ENCODE measurements around the gene NEK1. TPM values are rescaled to one million over a fixed set of nuclear protein-coding genes. Genes with fewer than 3 reads are reported as not detected.

Gene NEK1
- total and polyA plus RNA-seq, 7 experiments from 2014 or later = 7.8 to 21.0 (median 13.9) TPM

- DNase-seq (no peak), ATAC-seq (no peak)
- H3K4me3 ChIP-seq (ENCODE audit: low read length) = no peak overlapping the region
- no peaks in the 10 kb centered on the region for H3K27me3 ChIP-seq (ENCODE audit: control insufficient read depth in 2 of 2, insufficient read depth in 2 of 2, low read length in 2 of 2)
- Mint-ChIP-seq H3K27ac (no peak overlapping the region), H3K9me3 (peaks cover 21 to 87% (median 49%) of the 10 kb centered on the region in 11 donors), H3K27me3 (no peaks in the 10 kb centered on the region), H3K36me3 (peaks cover 49 to 92% (median 86%) of the 10 kb centered on the region in 5 donors), H3K4me3 (no peak overlapping the region), H3K4me1 (peaks cover 0 to 10% (median 0%) of the 10 kb centered on the region in 7 donors)
- ChIA-PET CTCF (no interaction called here), POLR2A (no interaction called here)
- peaks cover 0 to 6% (median 5%) of the 10 kb centered on the region in 3 experiments for H3K36me3 ChIP-seq (ENCODE audit: control insufficient read depth in 2 of 3, insufficient read depth in 3 of 3, low read length in 3 of 3)
- intact Hi-C loops (cut with micrococcal nuclease) = no loop called here
- H3K27ac ChIP-seq (ENCODE audit: low read depth, low read length) = no peak overlapping the region
- H3K9me3 ChIP-seq (ENCODE audit: control insufficient read depth in 2 of 3, low read length in 3 of 3) = peaks cover 0 to 11% (median 0%) of the 10 kb centered on the region in 3 experiments
- H3K4me1 ChIP-seq (ENCODE audit: control insufficient read depth in 2 of 2, insufficient read depth in 2 of 2, low read length in 2 of 2) = no peaks in the 10 kb centered on the region
Observed at GRCh38 chr4:169446824-169447223, 165.6 kb downstream of the NEK1 start.

- peaks cover 33 to 71% (median 64%) of the 10 kb centered on the region in 5 donors for H3K36me3 Mint-ChIP-seq
- no peaks in the 10 kb centered on the region for H3K4me1 ChIP-seq (ENCODE audit: control insufficient read depth in 2 of 2, insufficient read depth in 2 of 2, low read length in 2 of 2)
- no peaks in the 10 kb centered on the region for H3K27me3 ChIP-seq (ENCODE audit: control insufficient read depth in 2 of 2, insufficient read depth in 2 of 2, low read length in 2 of 2)
- no peaks in the 10 kb centered on the region for H3K27me3 Mint-ChIP-seq
- ATAC-seq (no peak), DNase-seq (no peak)
- peaks cover 10 to 65% (median 40%) of the 10 kb centered on the region in 11 donors for H3K9me3 Mint-ChIP-seq
- H3K4me3 Mint-ChIP-seq = no peak overlapping the region
- intact Hi-C loops (cut with micrococcal nuclease) = no loop called here
- H3K4me3 ChIP-seq (ENCODE audit: low read length) = no peak overlapping the region
- no peak overlapping the region for H3K27ac ChIP-seq (ENCODE audit: low read depth, low read length)
- peaks cover 0 to 14% (median 0%) of the 10 kb centered on the region in 7 donors for H3K4me1 Mint-ChIP-seq
- peaks cover 0 to 6% (median 5%) of the 10 kb centered on the region in 3 experiments for H3K36me3 ChIP-seq (ENCODE audit: control insufficient read depth in 2 of 3, insufficient read depth in 3 of 3, low read length in 3 of 3)
- ChIA-PET CTCF (no interaction called here), POLR2A (no interaction called here)
- H3K9me3 ChIP-seq (ENCODE audit: control insufficient read depth in 2 of 3, low read length in 3 of 3) = peaks cover 0 to 11% (median 0%) of the 10 kb centered on the region in 3 experiments
- peak overlapping the region in 1 of 9 donors; percentile 25 for H3K27ac Mint-ChIP-seq
Observed at GRCh38 chr4:169443748-169444147, 168.6 kb downstream of the NEK1 start.

GRCh38 chr4:169440446-169440845, 171.9 kb downstream of the NEK1 start:
- Mint-ChIP-seq H3K4me3 (no peak overlapping the region), H3K4me1 (peaks cover 0 to 14% (median 0%) of the 10 kb centered on the region in 7 donors), H3K27ac (no peak overlapping the region), H3K36me3 (peaks cover 19 to 62% (median 40%) of the 10 kb centered on the region in 5 donors), H3K27me3 (no peaks in the 10 kb centered on the region), H3K9me3 (peaks cover 4 to 35% (median 22%) of the 10 kb centered on the region in 11 donors)
- Histone ChIP-seq H3K9me3 (ENCODE audit: control insufficient read depth in 2 of 3, low read length in 3 of 3) (peaks cover 0 to 11% (median 0%) of the 10 kb centered on the region in 3 experiments), H3K4me1 (ENCODE audit: control insufficient read depth in 2 of 2, insufficient read depth in 2 of 2, low read length in 2 of 2) (no peaks in the 10 kb centered on the region), H3K36me3 (ENCODE audit: control insufficient read depth in 2 of 3, insufficient read depth in 3 of 3, low read length in 3 of 3) (peaks cover 0 to 6% (median 5%) of the 10 kb centered on the region in 3 experiments), H3K4me3 (ENCODE audit: low read length) (no peak overlapping the region), H3K27ac (ENCODE audit: low read depth, low read length) (no peak overlapping the region), H3K27me3 (ENCODE audit: control insufficient read depth in 2 of 2, insufficient read depth in 2 of 2, low read length in 2 of 2) (no peaks in the 10 kb centered on the region)
- DNase-seq (no peak), ATAC-seq (no peak)
- ChIA-PET POLR2A (no interaction called here), CTCF (no interaction called here)
- intact Hi-C loops (cut with micrococcal nuclease) = no loop called here

DNA sequence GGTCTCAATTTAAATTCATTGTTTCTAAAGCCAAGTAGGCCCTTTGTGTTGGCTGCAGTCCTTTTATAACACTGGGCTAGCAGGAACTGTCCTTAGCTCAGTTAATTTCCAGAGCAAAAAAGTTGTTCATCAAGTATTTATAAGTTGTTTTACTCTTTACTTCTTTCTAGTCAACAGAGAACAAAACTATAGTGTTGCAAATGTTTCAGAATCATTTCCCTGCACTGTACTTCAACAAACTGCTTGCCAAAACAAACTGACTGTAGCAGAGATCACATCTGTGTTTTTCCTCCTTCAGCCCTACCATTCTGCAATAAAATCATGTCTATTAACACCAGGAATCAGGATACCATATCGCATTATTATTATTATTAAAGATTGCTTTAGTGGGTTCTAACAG, 173.1 kb downstream of the NEK1 start:
- no peak overlapping the region for H3K4me3 Mint-ChIP-seq
- Histone ChIP-seq H3K27ac (ENCODE audit: low read depth, low read length) (no peak overlapping the region), H3K4me3 (ENCODE audit: low read length) (no peak overlapping the region), H3K36me3 (ENCODE audit: control insufficient read depth in 2 of 3, insufficient read depth in 3 of 3, low read length in 3 of 3) (no peaks in the 10 kb centered on the region), H3K9me3 (ENCODE audit: control insufficient read depth in 2 of 3, low read length in 3 of 3) (peaks cover 0 to 7% (median 0%) of the 10 kb centered on the region in 3 experiments), H3K4me1 (ENCODE audit: control insufficient read depth in 2 of 2, insufficient read depth in 2 of 2, low read length in 2 of 2) (no peaks in the 10 kb centered on the region), H3K27me3 (ENCODE audit: control insufficient read depth in 2 of 2, insufficient read depth in 2 of 2, low read length in 2 of 2) (no peaks in the 10 kb centered on the region)
- DNase-seq (no peak), ATAC-seq (no peak)
- no peak overlapping the region for H3K27ac Mint-ChIP-seq
- H3K36me3 Mint-ChIP-seq = peaks cover 11 to 57% (median 28%) of the 10 kb centered on the region in 5 donors
- intact Hi-C loops (cut with micrococcal nuclease) = no loop called here
- POLR2A ChIA-PET = no interaction called here
- no peaks in the 10 kb centered on the region for H3K27me3 Mint-ChIP-seq
- peaks cover 0 to 14% (median 0%) of the 10 kb centered on the region in 7 donors for H3K4me1 Mint-ChIP-seq
- H3K9me3 Mint-ChIP-seq = peaks cover 0 to 23% (median 11%) of the 10 kb centered on the region in 11 donors
- CTCF ChIA-PET = no interaction called here

- Histone ChIP-seq H3K27ac (ENCODE audit: low read depth, low read length) (no peak overlapping the region), H3K4me3 (ENCODE audit: low read length) (no peak overlapping the region), H3K9me3 (ENCODE audit: control insufficient read depth in 2 of 3, low read length in 3 of 3) (no peaks in the 10 kb centered on the region), H3K36me3 (ENCODE audit: control insufficient read depth in 2 of 3, insufficient read depth in 3 of 3, low read length in 3 of 3) (no peaks in the 10 kb centered on the region), H3K27me3 (ENCODE audit: control insufficient read depth in 2 of 2, insufficient read depth in 2 of 2, low read length in 2 of 2) (no peaks in the 10 kb centered on the region), H3K4me1 (ENCODE audit: control insufficient read depth in 2 of 2, insufficient read depth in 2 of 2, low read length in 2 of 2) (no peaks in the 10 kb centered on the region)
- Mint-ChIP-seq H3K27me3 (no peaks in the 10 kb centered on the region), H3K4me1 (peaks cover 0 to 14% (median 0%) of the 10 kb centered on the region in 7 donors), H3K27ac (no peak overlapping the region), H3K36me3 (peaks cover 5 to 47% (median 19%) of the 10 kb centered on the region in 5 donors), H3K9me3 (peaks cover 0 to 11% (median 2%) of the 10 kb centered on the region in 11 donors), H3K4me3 (no peak overlapping the region)
- CTCF ChIA-PET = interaction anchor here (0.6 kb wide), 1 partner anchor 640 kb away, joined by 3 read pairs; no protein-coding TSS in a partner anchor
- no peak for DNase-seq
- intact Hi-C loops (cut with micrococcal nuclease) = no loop called here
- ATAC-seq = no peak
- POLR2A ChIA-PET = no interaction called here
Observed at GRCh38 chr4:169438057-169438480, 174.3 kb downstream of the NEK1 start.

GRCh38 chr4:169437299-169438047, 174.9 kb downstream of the NEK1 start:
- peak overlapping the region in 1 of 9 donors; percentile 5 for H3K27ac Mint-ChIP-seq
- H3K27me3 ChIP-seq (ENCODE audit: control insufficient read depth in 2 of 2, insufficient read depth in 2 of 2, low read length in 2 of 2) = no peaks in the 10 kb centered on the region
- ChIA-PET POLR2A (no interaction called here), CTCF (interaction anchor here (1.1 kb wide), 1 partner anchor 14 kb away, joined by 5 read pairs; no protein-coding TSS in a partner anchor)
- peaks cover 0 to 14% (median 0%) of the 10 kb centered on the region in 7 donors for H3K4me1 Mint-ChIP-seq
- intact Hi-C loops (cut with micrococcal nuclease) = no loop called here
- no peak for DNase-seq
- no peaks in the 10 kb centered on the region for H3K27me3 Mint-ChIP-seq
- H3K36me3 Mint-ChIP-seq = peaks cover 5 to 45% (median 16%) of the 10 kb centered on the region in 5 donors
- ATAC-seq = no peak
- H3K4me3 Mint-ChIP-seq = no peak overlapping the region
- H3K4me1 ChIP-seq (ENCODE audit: control insufficient read depth in 2 of 2, insufficient read depth in 2 of 2, low read length in 2 of 2) = no peaks in the 10 kb centered on the region
- H3K9me3 ChIP-seq (ENCODE audit: control insufficient read depth in 2 of 3, low read length in 3 of 3) = no peaks in the 10 kb centered on the region
- no peak overlapping the region for H3K4me3 ChIP-seq (ENCODE audit: low read length)
- no peaks in the 10 kb centered on the region for H3K36me3 ChIP-seq (ENCODE audit: control insufficient read depth in 2 of 3, insufficient read depth in 3 of 3, low read length in 3 of 3)
- no peak overlapping the region for H3K27ac ChIP-seq (ENCODE audit: low read depth, low read length)
- H3K9me3 Mint-ChIP-seq = peaks cover 0 to 5% (median 1%) of the 10 kb centered on the region in 11 donors

All from naive thymus-derived CD4-positive, alpha-beta T cell (primary cell).